Fibroblast of the conjunctiva (primary cell): ENCODE results near the gene SPEM1.

Experiments used
- DNase-seq: peaks from one replicate; pipeline ENCODE4 v3.0.0-alpha.2; 2010; ENCODE audit warnings: low read depth

The SPEM1 gene

DNA sequence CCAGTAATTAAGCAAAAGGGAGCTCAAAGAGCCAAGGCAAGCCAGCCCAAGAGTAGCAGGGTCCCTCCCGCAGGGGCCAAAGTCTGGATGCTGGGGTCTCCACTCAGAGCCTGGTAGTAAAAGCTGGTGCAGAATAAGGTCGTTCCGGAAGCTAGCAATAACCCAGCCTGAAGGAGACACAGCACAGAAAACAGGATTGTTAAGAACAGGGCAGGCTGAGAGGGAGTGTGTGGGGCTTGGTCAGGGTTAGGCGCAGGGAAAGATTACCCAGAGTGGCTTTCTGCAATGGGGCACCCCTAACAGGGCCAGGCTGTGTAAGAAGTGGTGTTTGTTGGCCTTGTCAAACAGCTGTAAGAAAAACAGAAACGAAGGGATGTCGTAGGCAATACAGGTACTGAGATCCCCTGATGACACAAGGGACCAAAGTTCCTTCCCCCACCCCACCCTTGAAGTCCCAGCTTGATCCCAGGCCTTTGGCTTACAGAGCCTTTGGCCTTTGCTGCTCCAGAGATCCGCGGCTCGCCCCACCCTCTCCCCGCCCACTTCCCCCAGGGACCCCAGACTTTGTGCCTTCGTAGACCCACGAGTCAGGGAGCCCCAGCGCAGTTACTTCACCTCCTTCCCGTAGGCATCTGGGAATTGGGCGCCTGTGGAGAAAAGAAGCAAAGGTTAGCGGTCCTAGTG is 16.9 kb upstream of the SPEM1 start:
- no peak for DNase-seq

- no peak for DNase-seq
These were observed 16.5 kb upstream of the SPEM1 start for GRCh38 chr17:7403727-7403976.

GRCh38 chr17:7403977-7404736 is 16.0 kb upstream of the SPEM1 start, which contains the start of gene TMEM256:
Gene TMEM256 (minus strand): TSS chr17:7404097. CDS start chr17:7404084, 13 bp downstream.
- DNase-seq: peak; percentile 99

DNA sequence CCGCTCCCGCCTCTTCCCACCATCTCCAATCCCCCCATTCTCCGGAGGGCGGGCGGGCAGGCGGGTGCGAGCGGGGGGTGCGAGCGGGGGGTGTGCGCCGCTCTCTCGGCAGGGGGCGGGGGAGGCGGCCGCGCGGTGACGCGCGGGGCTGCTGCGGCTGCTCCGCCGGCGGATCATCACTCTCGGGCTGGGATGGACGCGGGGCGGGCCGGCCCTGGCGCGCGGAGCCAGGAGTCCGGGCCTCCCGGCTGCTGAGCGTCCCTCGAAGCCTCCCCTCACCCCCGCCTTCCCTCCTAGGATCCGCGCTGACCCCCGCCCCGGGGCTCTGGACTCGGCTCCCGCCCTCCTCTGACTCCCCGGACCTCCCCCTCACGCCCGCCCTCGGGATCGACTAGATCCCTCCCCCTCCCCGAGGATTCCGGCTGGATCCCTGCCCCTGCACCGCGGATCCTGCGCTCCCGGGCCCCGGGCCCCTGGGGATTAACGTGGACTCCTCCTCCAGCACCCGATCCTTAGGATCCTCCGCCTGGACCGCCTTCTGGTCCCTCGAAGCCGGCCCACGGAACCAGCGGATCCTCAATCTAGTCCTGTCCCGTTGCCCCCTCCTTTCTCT is 15.3 kb upstream of the SPEM1 start:
- DNase-seq: no peak

DNA sequence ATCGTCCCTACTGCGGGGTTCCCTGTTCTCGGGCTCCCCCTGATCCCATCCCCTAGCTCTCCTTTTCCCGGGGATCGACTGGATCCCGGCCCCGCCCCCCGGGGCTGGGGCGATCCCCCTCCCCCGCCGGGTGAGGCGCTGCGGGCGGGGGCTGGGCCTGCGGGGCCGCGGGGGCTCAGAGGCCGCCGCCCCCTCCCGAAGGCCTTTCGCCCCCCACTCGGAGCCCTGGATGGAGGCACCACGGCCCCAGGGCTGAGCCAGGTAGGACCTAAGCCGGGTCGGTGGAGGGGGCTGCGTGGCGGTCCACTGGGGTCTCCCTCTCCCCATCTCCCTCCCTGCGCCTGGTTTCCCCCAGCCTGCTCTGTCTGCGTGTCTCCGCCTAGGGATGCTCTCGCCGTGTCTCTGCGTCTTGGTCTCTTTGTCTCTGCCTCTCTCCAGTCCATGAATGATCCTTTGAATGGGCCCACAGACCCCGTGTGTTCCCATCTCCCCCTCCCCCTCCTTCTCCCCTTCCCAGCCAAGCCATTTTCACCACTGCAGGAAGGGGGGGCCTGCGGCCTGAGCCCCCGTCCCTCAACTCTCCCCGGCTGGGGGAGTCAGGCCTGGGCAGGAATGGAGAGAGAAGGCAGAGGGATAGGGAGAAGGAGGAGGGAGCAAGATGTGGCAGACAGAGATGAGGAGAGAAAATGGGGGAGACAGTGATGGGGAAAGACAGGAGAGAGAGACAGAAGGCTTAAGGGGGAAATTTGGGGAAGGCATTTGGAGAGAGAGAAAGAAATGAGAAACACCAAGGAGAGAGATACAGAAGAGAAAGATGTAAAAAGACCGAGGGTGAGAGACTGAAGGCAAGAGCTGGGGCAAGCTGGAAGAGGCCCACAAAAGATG is 14.5 kb upstream of the SPEM1 start:
- DNase-seq: no peak

GRCh38 chr17:7406235-7406825 is 13.8 kb upstream of the SPEM1 start:
- no peak for DNase-seq

DNA sequence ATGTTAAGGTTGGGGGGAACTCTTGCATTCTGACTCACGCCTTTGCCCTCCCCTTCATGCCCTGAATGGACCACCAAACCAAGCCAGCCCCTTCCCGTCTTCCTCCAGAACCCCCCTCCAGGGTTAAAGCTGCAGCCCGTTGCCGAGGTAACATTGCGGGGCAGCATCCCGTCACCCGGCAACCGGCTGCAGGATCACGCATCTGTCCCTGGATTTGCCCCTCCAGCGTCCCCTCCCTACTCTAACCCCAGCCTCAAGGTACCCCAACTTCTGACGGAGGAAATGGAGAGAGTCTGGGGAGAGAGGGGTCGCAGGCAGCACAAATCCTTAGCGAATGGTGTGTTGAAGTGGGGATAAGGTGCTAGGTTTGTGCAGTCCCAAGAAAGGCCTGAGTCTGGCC is 13.0 kb upstream of the SPEM1 start:
- DNase-seq: no peak

DNA sequence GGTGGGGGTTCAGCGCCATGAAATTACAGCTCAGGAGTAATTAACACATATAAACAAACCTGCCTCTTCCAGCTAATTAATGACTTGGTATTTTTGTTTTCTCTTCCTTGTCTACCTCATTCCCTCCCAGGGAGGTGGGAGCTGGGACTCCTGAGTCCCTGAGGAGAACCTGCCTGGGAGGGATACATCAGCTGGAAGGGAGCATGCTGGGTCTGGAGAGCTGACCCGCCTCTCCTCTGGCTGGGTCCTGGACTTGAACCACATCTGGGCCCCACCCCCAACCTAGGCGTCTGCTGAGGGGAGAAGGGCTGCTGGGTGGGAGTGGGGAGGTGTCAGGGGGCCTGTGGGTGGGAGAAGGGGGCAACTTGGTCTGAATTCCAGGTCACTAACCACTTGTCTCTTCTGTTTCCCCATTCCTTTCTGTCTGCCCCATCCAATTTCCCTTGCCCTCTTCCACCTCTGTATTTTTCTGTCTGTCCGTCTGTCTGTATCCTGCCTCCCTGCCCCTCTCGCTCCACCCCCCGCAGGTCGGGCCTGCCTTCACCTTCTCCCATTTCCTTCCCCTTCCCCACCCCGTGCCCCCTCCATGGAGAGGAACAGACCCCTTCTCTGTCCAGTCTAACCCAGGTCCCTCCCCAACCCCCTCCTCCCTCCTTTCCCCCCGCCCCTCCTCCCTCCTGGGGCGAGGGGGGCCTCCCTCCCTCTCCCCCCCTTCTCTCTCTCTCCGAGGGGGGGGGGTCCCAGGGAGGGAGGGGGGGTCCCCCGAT is 12.5 kb upstream of the SPEM1 start, which contains the start of gene NLGN2:
NLGN2 (plus strand) TSS at position 361 of the 767 bp plus-strand sequence. CDS start 411 bp downstream, outside the sequence.
- DNase-seq: no peak

DNA sequence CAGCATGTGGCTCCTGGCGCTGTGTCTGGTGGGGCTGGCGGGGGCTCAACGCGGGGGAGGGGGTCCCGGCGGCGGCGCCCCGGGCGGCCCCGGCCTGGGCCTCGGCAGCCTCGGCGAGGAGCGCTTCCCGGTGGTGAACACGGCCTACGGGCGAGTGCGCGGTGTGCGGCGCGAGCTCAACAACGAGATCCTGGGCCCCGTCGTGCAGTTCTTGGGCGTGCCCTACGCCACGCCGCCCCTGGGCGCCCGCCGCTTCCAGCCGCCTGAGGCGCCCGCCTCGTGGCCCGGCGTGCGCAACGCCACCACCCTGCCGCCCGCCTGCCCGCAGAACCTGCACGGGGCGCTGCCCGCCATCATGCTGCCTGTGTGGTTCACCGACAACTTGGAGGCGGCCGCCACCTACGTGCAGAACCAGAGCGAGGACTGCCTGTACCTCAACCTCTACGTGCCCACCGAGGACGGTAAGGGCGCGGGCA is 11.8 kb upstream of the SPEM1 start:
- DNase-seq: no peak

DNA sequence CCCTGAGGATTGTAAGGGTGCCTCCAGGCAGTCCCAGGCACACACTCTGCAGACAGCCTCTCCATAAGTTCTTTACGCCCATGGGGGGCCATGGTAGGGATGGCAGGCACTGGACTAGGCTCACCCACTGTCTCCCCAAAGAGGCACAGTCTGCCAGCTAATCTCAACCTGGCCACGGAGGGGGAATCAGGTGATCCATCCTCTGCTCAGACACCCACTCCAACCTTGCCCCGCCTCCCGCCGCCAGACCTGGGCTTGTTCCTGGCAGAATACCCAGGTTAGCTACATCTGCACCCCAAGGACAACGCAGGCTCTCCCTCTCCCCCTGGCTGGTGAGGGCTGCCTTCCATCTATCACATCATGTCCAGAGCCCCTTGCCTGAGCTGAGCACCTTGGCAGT is 11.3 kb upstream of the SPEM1 start:
- no peak for DNase-seq

DNA sequence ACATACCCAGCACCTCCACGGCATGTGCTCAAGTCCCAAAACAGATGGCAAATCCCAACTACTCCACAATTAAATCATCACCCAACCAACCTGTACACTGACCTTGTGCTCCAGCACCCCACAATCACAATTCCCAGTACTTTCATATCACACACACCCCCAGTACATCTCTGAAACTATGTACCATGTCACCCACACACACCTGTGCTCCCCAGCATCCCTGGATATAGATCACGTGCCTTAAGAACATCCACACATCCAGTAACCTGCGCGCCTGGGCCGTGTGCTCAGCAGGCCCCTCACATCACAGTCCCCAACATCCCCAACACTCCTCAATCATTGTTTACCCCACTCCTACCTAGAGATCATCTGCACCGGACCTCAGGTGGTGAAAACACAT is 10.4 kb upstream of the SPEM1 start:
- DNase-seq: no peak

DNA sequence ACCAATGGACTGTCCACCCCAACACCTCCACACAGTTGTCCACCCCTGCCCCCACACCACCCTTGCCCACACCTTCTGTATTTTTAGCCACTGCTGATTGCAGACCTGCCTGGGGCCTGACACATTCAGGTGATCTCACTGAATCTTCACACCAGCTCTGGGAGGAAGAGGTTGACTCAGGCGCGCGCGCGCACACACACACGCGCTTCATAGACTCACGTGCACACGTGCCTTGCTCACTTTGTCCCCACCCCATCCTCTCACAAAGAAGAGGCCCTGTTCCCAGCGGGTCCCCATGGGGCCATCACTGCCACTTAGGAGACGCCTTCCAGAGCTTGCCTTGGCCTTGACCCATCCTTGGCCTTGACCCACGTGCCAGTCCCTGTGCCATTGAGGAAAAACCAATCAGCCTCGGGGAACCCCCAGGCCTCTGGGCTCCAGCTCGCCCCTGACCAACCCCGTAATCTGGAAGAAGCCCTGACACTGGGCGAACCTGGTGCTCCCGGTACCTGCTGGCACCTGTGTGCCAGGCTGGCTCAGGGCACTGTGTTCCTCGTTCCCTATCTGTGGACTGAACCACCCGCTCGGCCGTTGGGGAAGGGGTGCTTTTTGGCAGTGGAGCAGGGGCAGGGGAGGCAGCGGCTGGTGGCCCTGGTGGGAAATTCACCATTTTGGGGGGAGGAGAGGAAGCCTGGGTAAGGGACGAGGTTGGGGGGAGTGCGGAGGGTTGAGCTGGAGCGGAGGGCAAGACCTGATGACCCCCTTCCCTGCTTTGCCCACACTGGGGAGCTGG is 9.3 kb upstream of the SPEM1 start:
- no peak for DNase-seq

DNA sequence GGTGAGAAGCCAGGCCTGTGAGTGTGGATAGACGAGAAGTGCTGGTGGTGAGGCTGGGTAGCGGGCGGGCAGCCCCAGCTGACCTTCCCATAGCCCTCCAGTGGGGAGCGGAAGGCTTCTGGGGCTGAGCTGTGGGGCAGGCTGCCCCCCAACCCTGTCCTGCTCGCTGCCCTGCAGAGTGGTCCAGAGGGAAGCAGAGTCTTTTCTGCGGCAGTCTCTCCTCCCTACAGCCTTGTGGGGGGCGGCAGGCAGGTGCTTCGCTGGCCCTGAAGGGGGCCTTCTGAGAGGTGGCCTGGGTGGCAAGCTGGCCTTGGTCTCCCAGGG is 8.7 kb upstream of the SPEM1 start:
- DNase-seq: no peak

DNA sequence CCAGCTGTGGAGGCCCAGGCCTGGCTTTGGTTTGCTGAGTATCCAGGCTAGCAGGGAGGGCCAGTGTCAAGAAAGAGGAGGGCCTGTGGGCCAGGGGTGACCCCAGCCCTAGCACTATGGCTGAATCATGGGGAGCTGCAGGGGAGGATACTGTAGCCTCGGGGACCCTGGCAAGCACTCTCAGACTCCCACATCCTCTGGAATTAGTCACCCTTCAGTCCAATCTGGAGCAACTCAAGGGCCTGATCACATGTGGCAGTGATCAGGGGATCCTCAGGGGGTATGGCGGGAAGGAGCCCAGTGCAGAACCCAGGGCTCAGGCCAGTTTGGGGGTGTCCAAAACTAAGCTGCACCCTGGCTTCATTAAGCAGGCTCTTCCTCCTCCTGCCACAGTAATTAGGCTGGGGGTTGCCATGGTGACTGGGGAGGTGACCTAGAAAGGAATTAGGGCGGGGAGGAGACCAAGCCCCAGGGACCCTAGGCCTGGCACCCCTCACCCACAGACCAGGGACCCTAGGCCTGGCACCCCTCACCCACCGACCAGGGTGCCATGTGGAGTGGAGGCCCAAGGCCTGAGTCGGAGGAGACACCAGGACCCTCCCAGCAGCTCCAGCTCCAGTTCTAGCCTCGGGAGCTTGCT is 6.7 kb upstream of the SPEM1 start:
- DNase-seq: no peak

DNA sequence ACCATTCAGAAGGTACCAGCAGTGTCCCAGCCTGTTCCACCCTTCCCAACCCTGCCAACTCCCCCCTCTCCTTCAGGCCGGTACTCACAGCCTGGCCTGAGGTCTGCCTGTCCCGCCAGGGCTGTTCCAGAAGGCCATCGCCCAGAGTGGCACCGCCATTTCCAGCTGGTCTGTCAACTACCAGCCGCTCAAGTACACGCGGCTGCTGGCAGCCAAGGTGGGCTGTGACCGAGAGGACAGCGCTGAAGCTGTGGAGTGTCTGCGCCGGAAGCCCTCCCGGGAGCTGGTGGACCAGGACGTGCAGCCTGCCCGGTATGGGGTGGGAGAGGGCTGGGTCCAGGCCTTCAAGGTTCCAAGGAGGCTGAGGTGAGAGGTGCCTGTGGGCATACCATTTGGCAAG is 5.3 kb upstream of the SPEM1 start:
- DNase-seq: no peak

DNA sequence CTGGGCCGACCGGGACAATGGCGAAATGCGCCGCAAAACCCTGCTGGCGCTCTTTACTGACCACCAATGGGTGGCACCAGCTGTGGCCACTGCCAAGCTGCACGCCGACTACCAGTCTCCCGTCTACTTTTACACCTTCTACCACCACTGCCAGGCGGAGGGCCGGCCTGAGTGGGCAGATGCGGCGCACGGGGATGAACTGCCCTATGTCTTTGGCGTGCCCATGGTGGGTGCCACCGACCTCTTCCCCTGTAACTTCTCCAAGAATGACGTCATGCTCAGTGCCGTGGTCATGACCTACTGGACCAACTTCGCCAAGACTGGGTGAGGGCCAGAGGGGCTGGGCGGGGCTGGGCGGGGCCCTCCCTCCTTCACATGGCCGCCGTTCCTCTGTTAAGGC is 4.3 kb upstream of the SPEM1 start:
- no peak for DNase-seq

- no peak for DNase-seq
These were observed 3.8 kb upstream of the SPEM1 start for GRCh38 chr17:7416323-7416722.

DNA sequence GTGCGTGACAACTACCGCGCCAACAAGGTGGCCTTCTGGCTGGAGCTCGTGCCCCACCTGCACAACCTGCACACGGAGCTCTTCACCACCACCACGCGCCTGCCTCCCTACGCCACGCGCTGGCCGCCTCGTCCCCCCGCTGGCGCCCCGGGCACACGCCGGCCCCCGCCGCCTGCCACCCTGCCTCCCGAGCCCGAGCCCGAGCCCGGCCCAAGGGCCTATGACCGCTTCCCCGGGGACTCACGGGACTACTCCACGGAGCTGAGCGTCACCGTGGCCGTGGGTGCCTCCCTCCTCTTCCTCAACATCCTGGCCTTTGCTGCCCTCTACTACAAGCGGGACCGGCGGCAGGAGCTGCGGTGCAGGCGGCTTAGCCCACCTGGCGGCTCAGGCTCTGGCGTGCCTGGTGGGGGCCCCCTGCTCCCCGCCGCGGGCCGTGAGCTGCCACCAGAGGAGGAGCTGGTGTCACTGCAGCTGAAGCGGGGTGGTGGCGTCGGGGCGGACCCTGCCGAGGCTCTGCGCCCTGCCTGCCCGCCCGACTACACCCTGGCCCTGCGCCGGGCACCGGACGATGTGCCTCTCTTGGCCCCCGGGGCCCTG is 3.0 kb upstream of the SPEM1 start:
- no peak for DNase-seq

- DNase-seq: no peak
These were observed 1.5 kb upstream of the SPEM1 start for GRCh38 chr17:7418472-7419152.
